GM21737 (cell line): ENCODE measurements around the gene CDH23.

Experiments used
- ATAC-seq: cut with Tn5 transposase; IDR thresholded peaks from one replicate; pipeline ENCODE4 v1.9.1; 2021; ENCODE audit warnings: mild to moderate bottlenecking, moderate library complexity; ENCODE audit not compliant: unreplicated experiment

The CDH23 gene

DNA sequence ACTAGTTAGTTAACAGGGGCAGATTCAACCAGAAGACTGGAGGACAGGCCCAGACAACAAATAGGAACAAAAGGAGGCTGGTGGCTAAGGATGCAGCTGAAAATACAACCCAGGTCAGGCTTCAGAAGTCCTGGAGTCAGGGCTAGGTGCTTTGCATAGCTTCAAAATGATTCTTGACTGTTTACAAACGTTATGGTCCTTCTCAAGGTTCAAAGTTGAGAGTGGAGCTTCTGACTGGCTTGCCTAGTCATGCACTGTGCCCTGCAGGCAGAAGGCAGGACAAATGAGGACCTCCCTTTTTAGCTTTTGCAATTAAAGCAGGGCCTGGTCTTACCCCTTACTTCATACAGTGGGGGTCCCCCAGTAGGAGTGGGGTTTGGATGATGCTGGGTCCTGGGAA is 4.4 kb upstream of the CDH23 start:
- ATAC-seq = no peak

DNA sequence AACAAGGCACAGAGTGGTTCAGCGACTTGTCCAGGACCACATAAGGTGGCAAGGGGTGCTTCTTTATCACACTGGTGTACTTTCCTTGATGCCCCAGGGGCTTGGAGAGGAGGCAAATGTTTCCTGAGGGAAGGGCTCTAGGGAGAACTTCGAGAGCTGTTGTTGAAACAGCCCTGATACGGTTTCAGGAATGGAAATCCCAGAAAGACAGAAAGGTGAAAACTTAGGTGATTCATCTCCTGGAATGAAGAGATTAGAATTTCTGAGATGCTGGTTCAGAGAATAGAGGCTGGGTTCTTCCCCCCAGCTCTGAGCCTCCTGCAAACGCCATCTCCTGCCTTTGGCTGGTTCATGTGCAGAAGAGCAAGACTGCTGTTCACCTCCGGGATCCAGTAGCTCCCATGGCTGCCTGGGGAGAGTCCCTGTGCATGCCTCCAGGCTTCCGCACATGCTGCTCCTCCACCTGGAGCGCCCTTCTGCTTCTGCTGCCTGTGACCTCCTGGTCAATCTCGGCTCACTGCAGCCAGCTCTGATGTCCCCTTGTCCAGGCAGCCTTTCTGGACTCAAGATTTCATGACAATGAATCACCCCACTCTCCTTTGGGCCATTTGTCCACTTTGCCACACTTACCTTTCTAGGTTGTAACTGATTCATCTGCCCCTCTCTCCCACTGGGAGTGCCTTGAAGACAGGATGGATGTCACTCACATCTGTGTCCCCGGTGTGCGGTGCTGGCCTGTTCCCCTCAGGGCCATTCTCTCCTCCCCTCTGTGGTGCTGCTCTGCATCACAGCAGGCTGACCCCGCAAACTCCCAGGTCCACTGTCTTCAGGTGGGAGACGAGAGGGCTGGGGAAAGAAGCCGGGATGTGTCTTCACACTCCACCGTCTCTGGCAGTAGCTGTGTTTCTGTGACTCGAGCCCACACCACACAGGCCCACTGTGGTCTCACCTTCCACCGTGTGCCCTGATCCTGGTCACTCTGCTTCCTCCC is 3.6 kb upstream of the CDH23 start:
- ATAC-seq = no peak

DNA sequence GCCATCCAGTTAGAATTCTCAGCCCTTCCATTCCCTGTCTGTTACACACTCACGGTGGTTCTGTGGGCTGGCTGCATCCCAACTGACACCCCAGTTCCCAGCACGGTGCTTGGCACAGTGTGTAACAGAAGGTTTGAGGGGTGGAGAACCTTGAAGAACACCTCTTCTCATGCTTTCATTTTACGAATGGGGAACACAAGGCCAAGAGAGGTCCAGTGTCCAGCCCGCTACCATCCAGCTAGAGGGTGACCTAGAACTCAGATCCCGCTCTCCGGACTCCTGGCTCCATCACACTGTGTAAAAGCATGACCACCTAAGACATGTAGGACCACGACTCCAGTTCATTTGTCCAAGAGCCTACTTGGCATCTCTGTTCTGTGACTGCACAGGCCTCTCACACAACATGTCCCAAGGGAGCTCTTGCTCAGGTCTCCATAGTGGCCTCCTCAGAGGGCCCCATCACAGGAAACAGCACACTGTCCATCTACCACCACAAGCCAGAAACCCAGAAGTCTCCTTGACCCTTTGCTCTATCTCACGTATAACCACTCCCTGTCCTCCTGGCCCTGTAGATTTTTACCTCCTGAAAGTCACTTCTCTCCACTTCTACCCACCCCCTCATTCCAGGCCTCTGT is 2.8 kb upstream of the CDH23 start:
- no peak for ATAC-seq

DNA sequence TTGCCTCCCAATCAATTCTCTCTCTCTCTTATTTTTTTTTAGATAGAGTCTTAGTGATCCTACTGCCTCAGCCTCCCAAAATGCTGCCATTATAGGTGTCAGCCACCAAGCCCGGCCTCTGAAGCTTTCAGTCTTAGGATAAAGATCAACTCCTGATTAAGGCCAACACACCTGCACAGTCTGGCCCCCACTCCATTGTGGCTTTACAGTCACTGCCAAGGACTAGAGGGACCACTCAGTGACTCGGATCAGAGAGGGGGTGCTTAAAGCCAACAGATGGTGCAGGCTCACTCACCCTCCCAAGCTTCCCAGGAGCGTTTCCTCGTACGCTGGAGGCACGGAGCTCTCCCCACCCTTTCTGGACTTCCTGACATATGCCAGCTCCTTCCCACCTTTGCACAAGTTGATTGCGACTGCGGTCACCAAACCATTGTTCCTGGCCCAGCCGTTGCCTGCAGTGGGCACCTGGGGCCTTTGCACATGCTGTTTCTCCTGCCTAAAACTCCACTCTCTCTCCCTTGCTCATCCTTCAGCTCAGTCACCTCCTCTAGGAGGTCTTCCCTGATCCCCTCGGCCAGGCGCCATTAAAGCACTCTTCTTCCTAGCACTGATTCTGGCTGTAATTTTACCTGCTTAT is 1.7 kb upstream of the CDH23 start:
- ATAC-seq = no peak

DNA sequence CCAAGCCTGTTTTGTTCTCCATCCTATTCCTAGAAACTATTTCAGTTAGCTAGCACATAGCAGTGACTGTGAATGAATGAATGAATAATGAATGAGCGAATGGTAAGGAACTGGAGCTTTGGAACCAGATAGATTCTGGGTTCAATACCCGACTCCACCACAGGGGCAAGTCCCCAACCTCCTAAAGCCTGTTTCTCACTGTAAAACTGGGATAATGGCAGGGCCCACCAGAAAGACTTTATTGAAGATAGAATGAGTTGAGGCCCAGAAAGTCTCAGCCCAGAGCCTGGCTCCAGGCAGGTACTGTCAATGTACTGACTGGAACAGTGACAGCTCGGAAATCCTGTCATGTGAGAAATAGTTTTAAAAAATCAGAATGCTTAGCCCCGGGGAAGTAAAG is 1.1 kb upstream of the CDH23 start:
- no peak for ATAC-seq

DNA sequence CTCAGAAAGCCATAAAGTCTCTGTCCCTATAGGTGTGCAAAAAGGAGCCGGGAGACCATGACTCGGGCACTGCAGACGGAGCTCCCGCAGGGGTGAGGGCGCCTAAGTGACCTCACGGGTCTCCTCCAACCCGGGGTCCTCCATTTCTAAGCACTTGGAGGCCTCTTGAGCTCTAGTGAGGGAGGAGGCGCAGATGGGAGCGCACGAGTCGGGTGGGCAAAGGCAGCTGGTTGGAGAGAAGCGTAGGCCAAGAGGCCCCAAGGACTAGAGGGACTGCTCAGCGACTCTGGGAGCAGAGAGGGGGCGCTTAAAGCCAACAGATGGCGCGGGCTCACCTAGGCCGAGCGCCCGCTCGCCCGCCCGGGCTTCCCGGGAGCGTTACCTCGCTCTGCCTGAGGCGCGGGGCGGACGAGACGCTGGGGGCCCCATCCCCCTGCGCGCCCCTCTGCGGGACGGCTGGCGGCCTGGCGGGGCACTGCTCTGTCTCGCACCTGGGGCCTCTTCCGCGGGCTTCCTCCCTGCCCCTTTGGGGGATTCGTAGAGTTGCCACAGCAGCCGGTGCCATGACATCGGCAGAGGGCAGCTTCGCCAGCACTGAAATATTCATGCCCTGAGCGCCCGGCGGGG is 523 bp upstream of the CDH23 start:
- no peak for ATAC-seq

DNA sequence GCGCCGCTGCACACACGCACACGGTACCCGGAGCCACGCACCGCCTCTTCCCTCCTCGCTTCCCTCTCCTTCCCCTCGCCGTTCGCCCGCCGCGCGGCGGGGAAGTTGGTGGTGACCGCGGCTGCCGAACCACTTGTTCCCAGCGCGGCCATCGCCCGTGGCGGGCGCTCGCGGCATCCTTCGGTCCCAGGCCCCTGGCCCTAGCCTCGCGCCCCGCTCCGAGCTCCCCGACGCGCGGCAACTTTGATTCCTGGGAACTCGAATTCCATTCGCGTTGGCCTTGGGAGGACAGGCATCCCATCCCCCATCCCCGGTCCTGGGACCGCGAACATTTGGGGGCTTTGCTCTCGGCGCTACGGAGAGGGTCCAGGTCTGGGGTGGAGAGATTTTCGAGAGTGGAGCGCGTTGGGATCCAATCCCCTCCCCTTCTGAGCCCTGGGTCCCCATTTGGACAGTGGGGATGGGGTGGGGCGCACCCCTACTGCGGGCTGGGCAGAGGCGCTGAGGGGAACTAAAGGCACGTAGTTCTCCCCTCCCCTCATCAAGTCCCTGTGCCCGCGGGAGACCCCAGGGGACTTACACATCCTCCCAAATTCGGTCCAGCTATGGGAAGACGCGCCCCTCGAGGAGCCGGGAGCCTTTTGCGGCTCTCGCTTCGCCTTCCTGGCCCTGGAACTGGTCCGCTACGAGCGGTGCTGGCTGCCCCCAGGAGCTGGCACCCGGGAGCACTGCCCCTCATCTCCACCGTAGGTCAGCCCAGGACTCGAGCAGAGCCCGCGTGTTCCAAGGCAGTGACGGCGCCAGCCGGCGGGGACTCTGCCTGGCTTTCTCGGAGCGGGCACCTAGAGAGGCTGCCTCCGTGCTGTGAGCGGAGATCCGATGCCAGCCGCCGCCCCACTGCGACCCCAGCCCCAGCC is 834 bp downstream of the CDH23 start:
- no peak for ATAC-seq

DNA sequence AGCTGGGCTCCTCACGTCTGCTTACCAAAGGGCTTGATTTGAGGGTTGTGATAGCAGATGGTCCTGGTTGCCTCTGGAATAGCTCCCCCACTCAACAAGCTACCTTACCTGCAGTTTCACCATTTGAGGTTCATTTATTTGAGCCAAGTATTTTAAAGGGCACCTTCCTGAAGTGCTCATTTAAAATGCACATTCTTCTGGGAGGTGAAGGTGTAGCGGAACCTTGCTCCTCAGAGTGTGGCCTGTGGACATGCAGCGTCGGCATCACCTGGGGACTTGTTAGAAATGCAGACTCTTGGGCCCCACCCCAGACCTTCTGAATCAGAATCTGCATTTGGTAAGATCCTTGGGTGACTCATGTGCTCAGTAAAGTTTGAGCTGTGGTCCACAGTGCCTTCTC is 2.3 kb downstream of the CDH23 start:
- no peak for ATAC-seq

DNA sequence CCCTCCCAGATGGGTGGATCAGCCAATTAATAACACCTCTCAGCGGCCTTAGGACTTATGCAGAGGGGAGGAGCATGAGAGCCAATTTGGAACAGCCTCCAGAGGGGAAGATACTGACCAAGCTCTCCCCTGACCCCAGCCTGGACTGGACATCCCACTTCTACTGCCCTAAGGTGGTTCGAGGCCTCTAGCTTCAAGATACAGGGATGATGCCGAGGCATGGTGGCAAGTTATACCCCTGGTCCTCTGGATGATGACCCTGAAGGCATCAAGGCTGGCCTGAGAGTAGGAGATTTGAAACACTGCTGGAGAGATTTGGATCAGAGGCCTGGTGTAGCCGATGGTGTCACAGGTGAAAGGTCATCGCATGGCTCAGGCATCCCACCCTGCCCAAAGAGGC is 3.2 kb downstream of the CDH23 start:
- no peak for ATAC-seq

DNA sequence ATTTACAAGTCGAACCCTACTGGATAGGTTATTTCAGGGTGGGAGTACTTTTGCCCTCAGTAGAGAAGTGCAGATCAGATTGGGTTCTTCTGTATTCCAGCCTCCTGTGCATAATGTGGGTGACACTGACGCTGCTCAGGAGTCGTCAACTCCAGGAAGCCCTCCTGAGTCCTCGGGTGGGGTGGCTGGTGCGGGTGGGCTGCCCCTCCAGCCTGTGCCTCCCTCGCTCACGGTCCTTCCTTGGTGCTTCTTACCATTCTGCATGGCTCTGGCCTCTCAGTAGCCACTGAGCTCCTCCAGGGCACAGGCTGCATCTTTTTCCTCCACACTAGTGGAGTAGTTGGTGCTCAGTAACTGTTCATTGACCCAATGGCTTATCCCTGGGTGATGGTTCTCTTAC is 4.3 kb downstream of the CDH23 start:
- no peak for ATAC-seq

DNA sequence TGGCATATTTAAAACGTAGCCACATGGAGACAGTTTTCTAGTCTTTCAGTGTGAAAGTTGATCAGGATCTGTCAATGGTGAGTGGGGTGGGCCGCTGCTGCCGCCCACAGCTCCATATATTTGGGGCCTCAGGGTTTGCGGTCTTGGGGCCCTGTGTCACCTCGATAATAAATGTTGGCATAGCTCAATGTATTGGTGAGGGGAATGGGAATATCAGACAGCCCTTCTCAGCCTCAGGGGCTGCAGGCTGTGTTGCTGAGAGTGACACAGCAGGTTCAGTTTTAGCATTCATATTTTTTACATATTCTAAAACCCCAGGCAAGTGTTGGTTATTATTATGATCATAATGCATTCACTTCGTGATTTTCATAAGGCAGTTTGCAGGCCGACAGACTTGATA is 5.3 kb downstream of the CDH23 start:
- ATAC-seq = no peak

DNA sequence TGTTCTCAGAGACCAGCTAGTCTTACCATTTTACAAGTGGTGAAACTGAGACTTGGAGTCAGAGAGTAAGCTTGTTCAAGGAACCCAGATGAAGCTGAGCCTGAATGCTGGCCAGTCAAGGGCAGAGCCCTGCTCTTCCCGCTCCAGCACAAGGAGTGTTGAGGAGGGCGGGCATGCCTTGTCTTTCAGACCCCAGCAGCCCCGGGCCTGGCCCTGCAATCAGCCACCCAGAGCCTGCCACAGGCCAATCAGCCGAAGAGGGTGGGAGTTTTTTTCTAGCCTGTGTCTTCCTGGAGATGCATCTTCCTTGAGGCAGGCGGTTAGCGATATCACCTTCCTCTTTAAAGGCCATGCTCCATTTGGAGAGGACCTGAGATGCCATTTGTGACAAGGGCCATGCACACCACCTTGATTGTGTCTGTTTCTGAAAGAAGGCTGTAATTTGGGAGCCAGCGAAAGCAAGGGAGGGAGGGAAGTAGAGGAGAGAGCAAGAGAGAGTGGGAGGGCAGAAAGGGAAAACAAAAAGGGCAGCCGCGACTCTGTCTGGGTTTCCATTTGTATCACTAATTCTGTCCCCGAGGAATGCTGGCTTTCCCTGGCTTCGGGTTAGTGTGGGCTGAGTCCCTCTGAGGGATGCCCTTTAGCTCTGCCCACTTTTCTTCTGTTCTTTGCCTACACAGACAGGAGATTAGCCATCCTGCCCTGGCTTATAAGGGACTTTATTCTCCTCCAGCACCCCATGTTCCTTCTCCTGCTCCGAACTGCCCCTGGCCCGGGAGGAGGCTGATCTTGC is 8.0 kb downstream of the CDH23 start:
- ATAC-seq = no peak

DNA sequence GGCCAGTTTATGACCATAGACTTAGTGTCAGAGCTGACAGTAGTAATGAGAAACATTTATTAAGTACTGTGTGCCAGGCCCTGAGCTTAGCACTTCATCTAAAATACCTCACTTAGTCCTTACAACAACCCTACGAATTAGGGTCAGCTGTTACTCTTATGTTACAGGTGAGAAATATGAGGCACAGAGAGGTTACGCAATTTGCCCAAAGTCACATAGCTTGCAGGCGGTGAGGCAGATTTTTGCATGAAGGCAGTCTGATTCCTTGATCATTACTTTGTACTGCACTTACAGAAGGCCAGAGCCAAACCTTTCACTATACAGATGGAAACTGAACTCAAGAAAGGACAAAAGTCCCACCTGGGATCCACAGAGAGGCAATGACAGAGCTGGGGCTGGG is 10.2 kb downstream of the CDH23 start:
- ATAC-seq = no peak

DNA sequence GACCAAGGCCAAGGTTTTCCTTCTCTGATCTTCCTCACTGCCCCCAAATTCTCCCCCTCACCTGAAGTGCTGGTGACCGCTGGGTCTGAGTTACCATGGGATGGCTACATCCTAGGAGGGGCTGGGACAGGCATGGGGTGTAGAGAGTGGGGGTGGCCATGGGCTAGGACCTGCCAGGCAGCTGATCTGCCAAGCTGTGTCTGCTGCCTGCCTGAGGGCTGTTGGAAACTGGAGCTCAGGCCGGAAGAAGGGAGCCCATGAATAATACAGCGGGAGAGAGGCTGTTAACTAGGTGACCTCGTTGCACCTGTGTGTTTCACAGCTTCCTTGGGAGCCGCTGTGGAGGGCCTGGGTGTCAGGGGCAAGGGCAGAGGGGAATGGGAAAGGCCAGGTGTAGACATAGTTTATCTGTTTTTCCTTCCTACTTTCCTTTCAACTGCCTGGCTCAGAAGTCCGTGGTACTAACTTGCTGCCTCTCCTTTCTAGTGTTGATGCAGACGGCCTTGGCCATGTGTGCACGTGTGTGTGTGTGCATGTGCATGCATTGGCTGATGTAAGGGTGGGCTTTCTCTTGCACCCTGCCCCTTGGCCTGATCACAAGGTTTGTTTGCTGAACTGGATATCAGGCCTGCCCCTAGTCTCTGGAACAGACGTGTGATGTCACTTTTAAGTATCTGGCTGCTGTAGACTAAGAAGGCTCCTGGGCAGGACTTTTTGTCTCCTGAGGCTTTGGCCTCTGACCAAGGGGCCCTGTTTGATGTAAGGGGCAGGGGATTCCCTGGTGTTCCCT is 11.9 kb downstream of the CDH23 start:
- no peak for ATAC-seq

DNA sequence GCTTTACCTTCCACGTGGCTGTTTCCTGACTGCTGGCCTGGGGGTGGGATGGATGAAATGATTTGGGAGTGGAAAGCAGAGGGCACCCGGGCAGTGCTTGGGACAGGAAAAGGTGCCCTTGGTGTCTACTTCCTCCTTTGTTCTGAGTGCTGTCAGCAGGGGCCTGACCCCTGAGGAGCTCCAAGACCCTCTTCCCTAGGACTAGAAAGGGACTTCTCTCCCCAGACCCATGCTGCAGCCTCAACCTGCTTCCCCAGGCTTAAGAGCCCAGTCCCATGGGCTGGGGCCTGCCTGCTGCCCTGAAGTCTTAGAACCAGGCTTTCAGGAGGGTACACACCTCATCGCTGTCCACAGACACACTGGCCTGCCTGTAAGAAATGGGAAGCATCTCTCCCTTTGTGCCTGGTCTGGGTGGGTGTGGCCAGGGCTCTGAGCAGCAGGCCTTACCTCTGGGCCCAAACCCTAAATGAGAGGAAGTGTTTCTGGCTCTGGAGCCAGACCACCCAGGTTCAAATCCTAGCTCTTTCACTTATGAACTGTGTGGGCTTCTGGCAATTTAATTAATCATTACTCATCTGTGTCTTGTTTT is 12.9 kb downstream of the CDH23 start:
- ATAC-seq = no peak

DNA sequence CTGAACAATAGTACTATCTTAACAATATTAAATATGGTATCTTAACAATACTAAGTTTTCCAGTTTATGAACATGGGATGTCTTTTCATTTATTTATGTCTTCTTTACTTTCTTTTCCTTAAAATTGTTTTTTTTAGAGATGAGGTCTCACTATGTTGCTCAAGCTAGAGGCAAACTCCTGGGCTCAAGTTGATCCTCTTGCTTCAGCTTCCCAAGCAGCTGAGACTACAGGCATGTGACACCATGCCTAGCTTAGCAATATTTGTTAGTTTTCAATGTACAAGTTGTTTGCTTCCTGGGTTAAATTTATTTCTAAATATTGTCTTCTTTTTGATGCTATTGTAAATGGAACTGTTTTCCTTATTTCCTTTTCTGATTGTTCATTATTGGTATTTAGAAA is 16.9 kb downstream of the CDH23 start:
- ATAC-seq = no peak

DNA sequence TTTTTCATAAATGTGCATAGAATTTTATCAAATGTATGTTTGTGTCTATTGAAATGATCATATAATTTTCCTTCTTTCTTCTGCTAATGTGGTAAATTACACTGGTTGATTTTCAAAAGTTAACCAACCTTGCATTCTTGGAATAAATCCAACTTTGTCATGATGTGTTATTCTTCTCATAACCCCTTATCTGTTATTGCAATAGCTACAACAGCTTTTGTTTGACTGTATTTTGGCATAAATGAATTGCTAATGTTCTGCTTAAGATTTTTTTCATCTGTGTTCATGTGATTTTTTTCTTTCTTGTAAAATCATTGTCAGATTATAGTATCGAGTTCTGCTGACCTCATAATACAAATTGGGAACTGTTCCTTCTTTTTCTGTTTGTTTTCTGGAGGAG is 17.6 kb downstream of the CDH23 start:
- ATAC-seq = no peak

DNA sequence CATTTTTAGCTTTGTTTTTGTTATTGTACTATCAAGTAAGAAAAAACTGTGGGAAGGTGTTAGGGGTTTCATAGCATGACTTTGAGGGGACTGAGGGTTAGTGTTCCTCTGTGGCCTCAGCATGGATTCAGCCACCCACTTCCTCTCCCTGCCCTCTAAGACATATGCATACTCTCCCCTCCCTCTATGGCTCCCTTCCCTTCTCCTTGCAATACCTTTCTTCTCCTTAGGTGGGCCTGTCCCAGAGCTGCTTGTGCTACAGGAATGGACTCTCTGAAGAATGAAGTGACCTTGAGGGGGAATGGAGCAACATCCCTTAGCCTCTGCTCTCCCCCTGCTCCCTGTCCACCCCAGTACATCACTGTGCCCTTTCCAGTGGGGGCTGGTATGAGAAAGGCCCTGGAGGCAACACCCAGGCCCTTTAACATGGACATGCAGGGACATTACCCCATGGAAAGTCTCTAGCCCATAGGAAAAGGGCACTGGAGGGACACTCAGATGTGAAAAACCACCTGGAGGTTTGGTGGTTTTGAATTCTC is 22.4 kb downstream of the CDH23 start:
- ATAC-seq = no peak
